Lung microvascular endothelial cell (primary cell): Measurements from ENCODE around the gene LRCH4. TPM values are rescaled to one million over a fixed set of nuclear protein-coding genes. Genes with fewer than 3 reads are reported as not detected.
A peak's percentile ranks its signal among the peaks of the same experiment; 100 is the strongest.

Experiments
- DNase-seq, 2 donors: peaks; one replicate each; pipeline versions ENCODE4 v3.0.0 to v3.0.0-alpha.2; 2010; ENCODE audit warnings: low read depth in 2 of 2
- total RNA-seq: library from RNA; depleted of rRNA; stranded (reverse); fragments of >200 nt; gene quantifications from 2 replicates; pipeline ENCODE4 v1.2.1, GENCODE V29; 2014

Gene LRCH4, protein sequence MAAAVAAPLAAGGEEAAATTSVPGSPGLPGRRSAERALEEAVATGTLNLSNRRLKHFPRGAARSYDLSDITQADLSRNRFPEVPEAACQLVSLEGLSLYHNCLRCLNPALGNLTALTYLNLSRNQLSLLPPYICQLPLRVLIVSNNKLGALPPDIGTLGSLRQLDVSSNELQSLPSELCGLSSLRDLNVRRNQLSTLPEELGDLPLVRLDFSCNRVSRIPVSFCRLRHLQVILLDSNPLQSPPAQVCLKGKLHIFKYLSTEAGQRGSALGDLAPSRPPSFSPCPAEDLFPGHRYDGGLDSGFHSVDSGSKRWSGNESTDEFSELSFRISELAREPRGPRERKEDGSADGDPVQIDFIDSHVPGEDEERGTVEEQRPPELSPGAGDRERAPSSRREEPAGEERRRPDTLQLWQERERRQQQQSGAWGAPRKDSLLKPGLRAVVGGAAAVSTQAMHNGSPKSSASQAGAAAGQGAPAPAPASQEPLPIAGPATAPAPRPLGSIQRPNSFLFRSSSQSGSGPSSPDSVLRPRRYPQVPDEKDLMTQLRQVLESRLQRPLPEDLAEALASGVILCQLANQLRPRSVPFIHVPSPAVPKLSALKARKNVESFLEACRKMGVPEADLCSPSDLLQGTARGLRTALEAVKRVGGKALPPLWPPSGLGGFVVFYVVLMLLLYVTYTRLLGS
- total RNA-seq: 5.8 and 6.3 TPM in 2 replicates

DNA sequence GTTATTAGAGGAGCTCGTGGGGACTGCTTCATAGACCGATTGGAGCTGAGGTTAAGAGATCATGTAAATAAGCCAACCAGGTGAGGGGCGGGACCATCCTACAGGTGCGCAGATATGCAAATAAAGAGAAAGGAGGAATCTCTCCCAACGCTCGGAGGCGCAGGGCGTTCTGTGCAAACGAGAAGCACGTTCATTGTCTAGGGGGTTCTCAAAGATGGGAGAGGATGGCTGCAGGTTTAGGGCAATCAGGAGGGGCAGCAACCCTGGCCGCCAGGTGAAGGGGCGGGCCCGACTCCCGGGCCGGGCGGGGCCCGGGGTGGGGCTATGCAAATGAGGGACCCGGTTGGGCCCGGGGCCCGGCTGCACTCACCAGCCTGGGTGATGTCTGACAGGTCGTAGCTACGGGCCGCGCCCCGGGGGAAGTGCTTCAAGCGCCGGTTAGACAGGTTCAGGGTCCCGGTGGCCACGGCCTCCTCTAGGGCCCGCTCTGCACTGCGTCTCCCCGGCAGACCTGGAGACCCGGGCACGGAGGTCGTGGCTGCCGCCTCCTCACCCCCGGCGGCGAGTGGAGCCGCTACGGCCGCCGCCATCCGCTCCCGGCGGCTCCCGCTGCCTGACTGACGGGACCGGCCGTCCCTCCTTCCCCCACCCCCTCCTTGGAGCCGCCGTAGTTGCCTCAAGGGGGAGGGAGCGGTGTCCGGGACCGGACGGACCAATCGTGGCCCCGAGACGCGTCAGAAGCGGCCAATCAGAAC is at the start of gene LRCH4:
TSS of gene LRCH4 (minus strand) at position 619 of the 755 bp plus-strand sequence. CDS start at position 590, 29 bp downstream.
- DNase-seq: no peak

DNA sequence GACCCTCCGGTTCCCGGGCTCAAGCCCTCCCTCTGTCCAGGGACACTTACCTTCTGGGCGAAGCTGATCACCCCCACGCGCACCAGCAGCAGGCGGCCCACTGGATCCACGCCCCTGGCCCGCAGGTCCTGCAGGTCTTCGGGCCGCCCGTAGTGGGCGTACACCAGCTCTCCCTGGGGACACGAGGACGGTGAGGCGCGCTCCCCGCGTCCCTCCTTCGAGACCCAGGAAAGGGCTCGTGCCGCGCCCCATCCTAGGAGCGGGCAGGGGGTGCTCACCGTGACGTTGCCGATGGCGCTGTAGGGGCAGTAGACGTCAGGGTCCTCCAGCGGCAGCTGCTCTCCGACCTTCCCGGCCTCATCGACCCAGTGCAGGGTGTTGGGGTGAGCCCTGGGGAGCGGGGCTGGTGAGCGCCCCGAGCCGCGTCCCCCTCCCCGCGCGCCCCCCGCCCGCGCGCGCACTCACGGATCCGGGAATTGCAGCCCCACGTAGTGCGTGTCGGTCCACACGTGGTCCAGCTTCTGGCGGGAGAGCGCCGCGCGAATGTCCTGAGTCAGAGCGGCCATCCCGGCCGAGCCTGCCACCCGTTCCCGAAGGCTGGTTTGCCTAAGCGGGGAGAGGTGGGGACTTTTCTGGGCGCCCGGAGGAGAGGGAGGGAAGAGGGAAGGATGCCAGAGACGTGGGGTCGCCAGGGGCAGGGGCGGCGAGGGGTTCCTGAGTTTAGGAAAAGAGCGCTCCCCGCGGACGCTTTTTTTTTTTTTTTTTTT is 47.2 kb upstream of the LRCH4 start:
- DNase-seq: peak; percentile 8 to 44

DNA sequence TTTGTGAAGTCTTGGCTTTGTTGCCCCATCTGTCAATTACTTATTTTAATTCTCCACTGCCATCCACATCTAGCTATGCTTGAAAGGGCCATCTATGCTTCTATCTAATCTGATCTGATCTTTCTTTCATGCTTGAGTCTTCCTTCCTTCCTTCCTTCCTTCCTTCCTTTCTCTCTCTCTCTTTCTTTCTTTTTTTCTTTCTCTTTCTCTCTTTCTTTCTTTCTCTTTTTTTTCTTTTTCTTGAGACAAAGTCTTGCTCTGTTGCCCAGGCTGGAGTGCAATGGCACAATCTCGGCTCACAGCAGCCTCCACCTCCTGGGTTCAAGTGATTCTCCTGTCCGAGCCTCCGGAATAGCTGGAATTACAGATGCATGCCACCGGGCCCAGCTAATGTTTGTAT is 44.1 kb upstream of the LRCH4 start:
- DNase-seq: no peak

DNA sequence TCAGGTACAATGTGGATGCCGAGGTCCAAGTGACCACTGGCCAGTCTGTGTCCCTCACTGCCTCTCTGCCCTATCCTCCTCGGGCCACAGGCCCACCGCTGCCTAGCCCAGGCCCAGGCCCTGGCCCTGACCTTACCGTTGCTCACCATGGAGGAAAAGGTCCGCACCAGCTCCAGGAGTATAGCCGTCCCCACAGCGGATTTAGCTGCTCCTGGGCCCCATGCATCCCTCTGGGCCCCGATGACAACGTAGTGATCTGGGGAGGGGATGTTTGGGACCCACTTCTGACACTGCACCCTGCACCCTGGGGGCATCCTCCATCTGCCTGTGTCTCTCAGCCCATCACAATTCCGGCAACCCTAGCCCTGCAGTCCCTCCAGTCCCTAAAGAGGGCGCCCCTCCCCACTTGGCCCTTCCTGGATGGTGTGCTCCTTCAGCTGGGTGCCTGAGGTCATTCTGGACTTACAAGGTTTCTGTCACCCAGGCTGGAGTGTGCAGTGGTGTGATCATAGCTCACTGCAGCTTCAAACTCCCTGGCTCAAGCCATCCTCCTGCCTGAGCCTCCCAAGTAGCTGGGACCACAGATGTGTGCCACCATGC is 43.3 kb upstream of the LRCH4 start:
- peak in 1 of 2 donors; percentile 25 for DNase-seq

DNA sequence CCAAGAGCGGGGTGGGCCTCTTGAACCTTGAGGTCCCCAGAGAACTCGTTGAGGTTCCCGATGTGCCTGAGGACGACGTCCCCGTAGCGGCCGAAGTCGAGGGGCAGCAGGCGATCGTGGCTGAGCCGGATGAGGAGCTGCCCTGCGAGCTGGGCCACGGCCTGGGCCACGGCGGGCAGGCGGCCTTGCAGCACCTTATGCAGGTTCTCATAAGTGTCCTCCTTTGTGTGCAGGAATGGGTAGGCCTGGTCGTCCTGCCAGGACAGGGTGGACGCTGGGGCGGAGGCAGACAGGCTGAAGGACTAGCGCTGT is 41.3 kb upstream of the LRCH4 start:
- DNase-seq: no peak

DNA sequence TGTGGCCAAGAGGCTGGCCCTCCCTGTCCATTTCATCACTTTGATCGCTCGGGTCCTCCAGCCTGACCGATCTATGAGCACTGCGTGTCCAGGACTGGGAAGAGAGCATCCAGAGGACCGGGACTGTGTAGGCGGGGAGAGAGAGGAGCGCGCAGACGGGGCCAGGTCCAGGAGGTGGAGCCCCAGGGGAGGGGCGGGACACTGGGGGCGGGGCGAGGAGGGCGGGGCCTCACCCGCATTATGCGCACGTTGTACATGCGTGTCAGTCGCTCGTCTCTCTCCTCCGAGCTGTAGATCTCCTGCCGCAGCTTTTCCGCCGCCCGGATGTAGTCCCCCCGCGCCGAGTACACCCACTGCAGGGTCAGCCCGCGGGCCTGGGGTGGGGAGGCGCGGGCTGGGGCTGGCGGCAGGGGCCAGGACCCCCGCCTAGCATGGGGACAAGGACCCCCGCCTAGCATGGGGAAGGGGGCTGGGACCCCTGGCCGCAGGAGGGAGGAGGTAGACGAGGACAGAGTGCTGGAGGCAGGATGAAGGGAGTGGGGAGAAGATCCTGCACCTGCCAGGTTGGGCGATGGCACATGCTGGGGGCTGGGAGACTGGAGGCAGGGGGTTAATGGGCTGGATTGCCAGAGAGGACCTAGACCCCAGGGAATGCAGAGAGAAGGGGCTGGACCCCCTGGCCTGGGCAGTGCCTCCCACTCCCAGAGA is 40.8 kb upstream of the LRCH4 start:
- peak; percentile 78 to 87 for DNase-seq

DNA sequence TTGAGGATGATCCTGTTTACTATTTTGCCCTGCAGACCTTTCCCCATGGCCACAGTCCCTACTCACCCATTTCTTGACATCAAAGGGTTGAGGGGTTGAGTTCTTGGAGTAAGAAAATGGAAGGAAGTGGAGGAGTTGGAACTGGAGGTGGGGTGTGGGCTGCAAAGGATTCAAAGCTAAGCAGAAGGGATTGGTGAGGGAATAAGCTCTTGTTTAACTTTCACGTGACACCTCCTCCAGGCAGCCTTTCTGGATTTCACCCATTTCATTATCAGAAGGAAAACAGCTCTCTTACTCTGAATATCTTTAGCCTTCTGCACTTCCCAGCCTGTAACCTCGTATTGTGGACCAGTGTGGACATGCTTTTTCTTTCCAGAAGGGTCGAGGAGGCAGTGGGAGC is 40.1 kb upstream of the LRCH4 start:
- no peak for DNase-seq

DNA sequence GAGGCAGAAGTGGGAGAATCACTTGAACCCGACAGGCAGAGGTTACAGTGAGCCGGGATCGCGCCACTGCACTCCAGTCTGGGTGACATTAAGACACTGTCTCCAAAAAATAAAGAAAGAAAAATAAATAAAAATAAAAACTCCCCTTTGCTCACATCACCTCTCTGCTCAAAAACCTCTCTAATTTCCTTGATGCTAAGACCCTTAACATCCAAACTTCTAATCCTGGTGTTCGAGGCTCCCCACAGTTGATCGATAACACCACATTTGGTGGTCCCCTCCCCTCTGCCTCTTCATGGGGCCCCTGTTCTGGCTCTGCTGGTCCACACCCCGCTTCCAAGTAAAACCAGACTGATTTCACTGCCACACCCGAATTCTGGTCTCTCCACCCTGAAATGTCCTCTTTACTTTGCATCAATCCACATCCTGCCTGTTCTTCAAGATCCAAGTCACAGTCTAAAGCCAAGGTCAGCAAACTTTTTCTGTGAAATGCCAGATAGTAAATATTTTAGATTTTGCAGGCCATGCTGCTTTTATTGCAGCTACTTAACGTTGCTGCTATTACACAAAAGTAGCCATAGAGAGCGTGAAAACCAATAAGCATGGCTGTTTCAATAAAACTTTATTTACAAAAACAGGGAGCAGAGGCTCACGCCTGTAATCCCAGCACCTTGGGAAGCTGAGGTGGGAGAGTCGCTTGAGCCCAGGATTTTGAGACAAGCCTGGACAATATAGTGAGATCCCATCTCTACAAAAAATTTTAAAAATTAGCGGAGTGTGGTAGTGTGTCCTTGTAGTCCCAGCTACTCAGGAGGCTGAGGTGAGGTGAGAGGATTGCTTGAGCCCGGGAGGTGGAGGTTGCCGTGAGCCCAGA is 38.3 kb upstream of the LRCH4 start:
- no peak for DNase-seq

DNA sequence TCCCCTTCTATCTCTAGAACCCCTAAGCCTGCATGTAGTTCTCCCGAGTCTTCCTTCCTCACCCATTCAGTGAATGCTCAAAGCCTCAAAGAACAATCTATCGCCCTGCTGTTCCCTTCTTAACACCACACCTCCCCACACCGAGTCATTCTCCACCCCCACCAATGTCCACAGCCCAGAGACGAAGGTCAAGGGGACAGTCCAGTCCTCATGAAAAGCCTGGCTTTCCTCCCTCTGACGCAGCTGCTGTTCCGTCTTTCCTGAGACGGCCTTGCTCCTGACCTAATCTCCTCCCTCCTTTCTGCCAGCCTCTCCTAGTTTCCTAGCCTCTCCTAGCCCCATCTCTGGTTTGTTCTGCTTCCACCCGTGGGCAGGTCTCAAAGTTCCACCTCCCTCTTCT is 35.6 kb upstream of the LRCH4 start:
- no peak for DNase-seq

DNA sequence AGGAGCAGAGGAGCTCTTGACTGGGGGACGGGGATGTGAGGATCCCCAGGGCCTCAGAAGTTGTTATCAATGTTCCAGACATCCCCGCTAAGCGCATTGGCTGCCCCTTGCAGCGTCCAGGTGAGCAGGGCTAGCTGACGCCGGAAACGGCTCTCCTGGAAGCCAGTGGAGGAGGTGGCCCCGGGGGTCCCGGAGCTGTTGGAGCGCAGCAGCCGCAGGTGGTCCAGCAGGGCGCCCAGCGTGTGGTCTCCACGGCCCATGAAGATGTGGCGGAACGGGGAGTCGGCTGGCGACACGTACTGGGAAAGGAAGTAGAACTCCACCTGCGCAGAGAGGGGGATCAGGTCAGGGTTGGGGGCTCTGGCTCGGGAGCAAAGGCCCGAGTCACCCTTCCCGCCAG is 34.9 kb upstream of the LRCH4 start:
- no peak for DNase-seq

DNA sequence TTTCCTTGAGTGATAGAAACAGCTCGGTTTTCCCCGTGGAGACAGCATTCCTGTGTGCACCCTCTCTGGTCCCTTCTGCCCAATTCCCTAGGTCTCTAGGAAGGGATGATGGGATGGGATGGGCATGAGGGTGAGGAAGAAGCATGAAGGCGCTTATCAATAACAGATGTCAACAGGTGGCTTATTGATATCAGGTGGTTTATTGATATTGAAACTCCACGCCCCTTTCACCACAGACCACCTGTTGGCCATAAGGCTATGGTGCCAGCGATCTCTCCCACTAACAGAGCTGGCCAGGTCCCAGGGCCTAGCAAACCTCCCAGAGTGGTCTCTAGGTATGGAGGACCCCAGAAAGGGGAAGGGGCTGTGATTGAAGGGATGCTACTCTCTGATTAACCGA is 34.3 kb upstream of the LRCH4 start:
- no peak for DNase-seq

DNA sequence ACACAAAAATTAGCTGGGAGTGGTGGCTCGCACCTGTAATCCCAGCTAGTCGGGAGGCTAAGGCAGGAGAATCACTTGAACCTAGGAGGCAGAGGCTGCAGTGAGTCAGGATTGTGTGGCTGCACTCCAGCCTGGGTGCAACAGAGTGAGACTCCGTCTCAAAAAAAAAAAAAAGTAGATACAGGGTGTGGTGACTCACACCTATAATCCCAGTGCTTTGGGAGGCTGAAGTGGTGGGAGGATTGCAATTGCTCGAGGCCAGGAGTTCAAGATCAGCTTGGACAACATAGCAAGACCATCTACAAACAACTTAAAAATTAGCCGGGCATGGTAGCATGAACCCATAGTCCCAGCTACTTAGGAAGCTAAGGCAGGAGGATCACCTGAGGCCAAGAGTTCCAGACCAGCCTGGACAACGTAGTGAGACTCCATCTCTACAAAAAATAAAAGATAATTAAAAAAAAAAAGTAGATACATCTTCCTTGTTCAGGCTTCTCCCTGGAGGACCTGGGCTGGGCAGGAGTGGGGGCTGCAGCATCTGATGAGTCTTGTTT is 28.5 kb upstream of the LRCH4 start:
- no peak for DNase-seq

DNA sequence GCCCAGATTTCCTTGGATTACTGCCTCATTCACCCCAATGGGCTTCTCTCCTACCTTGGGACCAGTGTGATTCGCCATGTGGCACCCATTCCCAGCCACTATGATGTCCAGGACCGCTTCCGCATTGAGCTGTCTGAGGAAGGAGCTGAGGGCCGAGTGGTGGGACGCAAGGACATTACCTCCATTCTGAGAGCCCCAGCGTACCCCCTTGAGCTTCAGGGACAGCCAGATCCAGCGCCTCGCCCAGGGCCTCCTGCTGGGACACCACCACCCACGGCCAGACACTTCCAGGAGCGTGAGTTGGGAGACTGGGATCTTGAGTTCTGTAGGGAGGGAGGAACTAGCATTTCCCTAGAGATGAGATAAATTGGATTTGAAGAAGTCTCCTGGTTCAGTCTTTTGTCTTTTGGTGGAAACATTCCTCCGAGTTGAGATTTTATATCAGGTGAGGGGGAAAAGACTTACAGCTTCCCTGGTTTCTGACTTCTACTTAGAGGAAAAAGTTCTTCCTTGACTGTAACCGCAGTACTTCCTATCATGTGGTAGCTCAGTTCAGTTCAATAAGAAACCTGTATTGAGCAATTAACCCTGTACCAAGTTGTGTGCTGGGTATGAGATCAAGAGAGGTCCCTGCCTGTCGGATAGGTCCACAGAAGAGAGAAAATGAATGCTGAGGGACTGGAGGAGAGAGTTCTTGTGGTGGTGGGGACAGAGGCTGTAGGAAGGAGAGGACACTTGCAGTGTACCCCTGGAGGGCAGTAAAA is 27.7 kb upstream of the LRCH4 start:
- no peak for DNase-seq

DNA sequence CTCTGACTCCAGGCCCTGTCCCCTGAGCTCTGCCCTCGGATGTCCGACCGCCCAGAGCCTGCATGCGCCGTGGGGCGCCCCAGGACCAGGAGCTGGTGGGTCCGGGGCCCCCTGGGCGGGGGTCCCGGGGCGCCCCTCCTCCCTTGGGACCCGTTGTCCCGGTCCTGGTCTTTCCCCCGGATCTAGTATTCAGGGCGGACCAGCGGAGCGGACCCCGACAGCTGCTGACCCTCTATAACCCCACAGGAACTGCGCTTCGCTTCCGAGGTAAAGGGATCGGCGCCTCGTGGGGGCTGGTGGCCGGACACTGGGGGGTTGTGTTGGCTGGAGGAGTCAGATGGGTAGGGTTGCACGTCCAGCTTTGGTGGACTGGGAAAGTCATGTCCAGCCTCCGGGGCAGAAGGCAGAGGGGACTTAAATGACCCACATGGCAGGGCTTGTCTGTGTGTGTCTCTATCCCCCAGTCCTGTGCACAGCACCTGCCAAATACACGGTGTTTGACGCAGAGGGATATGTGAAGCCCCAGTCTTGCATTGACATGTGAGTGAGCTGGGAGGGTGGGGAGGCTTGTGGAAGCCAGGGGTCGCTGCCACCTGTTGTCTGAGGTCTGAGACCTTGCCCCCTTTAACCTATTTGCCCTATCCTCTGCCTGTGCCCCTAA is 26.9 kb upstream of the LRCH4 start:
- peak; percentile 15 to 36 for DNase-seq

DNA sequence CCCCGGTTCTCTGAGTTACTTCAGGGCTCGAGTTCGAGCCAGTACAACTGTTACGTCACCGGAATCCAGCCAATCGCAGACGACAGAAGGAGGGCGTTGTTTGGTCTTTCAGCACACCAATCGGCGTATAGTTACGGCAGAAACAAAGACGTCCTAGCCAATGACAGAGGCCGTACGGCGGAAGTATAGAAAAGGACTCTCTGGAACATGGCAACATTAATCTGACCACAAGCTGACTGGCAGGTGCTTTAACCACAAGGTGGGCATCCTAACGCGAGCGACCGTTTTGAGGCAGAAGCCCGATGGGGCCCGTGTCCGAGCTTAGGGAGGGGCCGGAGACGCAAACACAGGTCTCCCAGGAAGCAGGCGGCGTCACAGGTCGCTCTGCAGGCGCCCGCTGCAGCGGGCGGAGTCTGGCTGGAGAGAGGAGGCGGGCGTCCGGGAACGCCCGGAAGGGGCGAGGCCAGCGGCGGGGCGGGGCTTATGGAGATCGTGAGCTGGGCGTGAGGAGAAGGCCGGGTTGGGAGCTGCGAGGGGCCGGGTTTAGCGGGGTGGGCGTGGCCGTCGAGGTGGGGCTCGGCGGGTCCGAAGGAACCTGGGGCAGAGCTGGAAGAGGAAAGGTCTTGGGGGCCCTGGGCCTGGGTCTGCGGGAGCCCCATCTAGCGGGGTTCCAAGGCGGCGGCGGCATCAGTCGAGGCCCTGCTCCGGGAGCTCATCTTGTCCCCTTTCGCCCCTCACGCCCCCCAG is 26.2 kb upstream of the LRCH4 start, which contains the start of gene MOSPD3:
TSS of gene MOSPD3 (plus strand) at position 558 of the 747 bp plus-strand sequence. CDS start 252 bp downstream, outside the sequence.
- DNase-seq: peak; percentile 99

DNA sequence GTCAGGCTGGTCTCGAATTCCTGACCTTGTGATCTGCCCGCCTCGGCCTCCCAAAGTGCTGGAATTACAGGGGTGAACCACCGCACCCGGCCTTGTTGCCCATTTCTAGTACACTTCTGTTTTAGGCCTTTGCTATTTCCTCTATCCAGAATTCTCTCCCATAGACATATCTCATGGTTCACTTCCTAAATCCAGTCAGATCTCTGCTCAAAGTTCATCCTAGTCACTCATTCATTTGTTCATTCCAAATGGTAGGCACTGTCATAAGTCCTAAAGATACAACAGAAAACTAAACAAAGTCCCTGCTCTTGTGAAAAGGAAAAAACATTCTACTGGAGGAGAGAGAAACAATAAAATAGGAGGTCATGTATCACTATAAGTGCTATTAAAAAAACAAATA is 24.0 kb upstream of the LRCH4 start:
- no peak for DNase-seq

DNA sequence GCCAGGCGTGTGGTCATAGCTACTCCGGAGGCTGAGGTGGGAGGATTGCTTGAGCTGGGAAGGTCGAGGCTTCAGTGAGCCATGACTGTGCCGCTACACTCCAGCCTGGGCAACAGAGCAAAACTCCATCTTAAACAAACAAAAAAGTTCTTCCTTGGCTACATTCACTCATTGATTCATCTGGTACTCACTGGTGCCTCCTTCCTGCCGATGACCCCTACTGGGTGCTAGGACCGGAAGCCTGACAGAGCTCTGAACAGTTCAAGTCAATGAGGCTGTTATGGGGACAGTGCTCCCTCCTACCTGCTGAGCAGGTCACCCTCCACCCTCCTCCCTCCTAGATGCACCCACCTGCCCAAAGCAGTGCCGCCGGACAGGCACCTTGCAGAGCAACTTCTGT is 21.2 kb upstream of the LRCH4 start:
- DNase-seq: peak in 1 of 2 donors; percentile 34
